ENCODE measurements around the gene ACAN.

Gene ACAN

DNA sequence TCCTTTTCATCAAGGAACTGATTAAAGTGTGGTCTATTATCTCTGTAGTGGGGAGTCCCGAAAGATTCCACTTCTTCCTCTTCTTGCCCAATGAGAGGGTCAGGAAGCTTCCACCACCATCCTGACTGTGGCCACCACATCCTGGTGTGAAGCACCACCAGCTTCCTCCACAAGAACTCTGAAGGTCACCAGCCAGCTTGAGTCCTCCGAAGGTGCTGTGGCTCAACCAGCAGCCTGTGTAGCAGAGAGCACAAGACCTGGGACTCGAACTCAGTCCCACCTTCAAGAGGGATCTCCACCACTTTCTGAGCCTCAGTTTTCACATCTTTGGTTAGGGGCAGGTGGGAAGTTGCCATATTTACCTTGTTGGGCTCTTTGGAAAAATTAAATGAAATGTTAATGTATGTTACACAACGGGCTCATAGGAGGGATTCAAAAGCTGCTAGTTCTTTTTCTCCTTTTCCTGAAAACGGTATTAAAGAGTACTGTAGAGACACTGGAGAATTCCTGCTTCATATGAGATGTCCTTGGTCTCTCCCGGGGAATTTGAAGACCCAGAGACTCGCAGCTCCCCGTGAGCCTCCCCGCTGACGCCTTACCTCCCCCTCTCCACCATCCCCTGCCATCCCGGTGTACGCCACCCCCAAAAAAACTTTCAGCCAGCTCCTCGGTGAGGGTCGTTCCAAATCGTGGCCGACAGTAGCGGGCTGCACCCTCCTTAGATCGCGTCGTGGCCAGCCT, 816 bp upstream of the ACAN start:
- no peak for DNase-seq

DNA sequence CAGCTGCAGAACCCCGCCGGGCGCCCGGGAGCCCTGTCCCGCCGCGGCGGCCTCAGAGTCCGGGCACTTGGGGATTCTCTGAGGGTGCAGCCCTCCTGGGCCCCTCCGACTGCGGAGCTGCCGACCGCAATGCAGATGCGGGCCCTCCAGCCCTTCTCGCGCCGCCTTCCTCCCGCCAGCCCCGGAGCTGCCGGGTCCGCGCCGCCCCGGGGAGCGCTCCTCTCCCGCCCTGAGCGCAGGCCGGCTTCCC, 320 bp upstream of the ACAN start:
- DNase-seq = no peak

DNA sequence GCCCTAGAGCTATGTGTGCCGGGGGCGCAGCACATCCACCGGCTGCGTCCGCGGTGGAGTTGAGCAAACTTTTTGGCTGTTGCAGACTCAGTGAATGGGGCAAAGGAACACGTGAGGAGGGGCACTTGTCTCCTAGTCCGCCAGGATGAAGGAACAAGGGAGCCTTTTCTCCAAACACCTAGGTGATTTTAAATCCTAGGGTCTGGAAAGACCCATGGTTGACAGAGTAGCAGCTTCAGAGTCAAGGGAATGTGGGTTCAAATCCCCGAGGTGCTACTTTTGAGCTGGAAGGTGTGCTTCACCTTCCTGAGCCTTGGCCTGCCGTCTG, 648 bp downstream of the ACAN start:
- DNase-seq = no peak

GRCh38 chr15:88804257-88804656, 1.0 kb downstream of the ACAN start:
- no peak for DNase-seq

DNA sequence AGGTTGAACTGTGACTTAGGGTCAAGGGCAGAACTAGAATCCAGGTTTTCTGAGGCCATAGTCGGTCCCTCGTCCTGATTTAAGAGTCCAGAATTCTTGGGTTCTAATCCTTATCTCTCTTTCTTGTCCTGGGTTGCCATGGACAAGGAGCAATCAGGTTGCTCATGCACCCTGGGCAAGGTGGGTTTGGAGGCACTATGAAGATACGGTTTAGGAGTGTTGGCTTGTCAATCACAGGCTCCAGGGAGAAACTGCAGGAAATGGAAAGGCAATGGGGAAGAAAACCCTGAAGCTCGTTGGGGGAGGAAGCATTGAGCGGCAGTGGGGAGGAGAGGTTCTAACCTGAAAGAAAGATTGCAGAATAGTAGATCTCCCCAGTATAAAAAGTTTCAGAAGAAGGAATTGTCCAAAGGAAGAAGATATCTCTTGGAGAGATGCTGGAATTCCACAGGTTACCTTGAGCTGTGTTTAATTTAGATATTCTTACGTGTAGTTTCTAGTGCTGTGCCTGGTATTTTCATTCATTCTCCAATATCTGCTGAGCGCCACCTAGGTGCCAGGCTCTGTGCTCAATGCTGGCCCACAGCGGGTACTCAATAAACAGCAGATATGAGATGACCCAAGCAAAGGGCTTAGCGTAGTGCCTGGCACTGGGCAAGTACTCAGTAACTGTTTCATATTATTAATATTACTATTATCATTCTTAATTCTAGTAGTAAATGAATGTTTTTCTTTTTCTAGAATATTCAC, 2.0 kb downstream of the ACAN start:
- no peak for DNase-seq

- DNase-seq = no peak
Measured at GRCh38 chr15:88810446-88810845, 7.2 kb downstream of the ACAN start.

- DNase-seq = no peak
Measured at GRCh38 chr15:88812133-88812532, 8.9 kb downstream of the ACAN start.

DNA sequence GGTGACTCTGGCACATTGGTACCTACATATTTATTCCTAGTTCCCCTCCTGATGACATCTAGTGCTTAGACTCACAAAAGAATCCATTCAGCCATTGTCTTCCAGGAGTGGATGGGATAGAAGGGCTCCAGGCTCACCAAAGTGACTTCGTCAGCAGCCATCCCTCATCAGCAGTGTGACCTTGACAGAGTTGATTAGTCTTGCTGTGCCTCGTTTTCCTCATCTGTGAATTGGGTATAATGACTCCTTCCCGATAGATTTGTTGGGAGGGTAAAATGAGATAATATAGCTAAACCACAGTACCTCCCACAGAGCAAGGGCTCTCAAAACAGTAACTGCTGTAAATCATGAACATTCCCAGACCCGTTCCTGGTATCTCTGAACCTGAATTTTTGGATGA, 10.7 kb downstream of the ACAN start:
- DNase-seq = no peak

DNA sequence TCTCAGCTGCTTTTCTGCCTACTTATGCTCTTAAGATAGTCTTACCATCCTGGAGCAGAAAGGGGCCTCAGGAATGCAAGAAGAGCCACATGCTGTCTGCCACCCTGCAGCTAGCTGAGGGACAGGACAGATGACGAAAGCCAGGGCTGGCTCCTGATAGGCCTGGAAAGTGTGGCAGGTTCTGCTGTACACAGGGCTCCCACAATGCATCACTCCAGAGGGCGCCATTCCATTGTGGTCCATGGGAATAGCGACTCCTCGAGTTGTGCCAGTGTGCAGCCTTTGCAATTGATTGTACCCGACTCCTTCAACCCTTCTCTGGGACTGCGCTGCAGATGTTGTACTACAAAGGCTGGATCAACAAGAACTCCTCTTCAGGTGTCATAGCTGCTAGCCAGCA, 11.2 kb downstream of the ACAN start:
- no peak for DNase-seq

GRCh38 chr15:88818920-88819319, 15.7 kb downstream of the ACAN start:
- DNase-seq = no peak

DNA sequence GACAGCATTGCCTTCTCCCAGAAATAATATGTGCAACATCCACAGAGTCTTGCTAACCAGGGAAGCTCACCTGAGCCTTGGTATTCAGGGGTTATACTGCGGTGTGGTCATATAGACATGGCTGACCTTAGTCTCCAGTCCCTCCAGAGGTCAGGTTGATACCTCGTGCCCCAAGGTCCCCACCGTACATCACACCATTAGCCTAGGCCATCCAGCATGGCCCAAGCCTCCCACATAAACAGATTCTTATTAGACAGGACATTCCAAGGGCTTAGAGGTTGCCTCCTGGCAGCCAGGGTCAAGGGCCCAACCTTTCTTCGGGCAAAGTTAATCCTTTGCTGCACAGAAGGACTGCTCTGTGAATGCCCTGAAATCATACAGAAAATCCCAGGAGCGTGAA, 18.8 kb downstream of the ACAN start:
- no peak for DNase-seq

- no peak for DNase-seq
Measured at GRCh38 chr15:88828791-88829190, 25.6 kb downstream of the ACAN start.

DNA sequence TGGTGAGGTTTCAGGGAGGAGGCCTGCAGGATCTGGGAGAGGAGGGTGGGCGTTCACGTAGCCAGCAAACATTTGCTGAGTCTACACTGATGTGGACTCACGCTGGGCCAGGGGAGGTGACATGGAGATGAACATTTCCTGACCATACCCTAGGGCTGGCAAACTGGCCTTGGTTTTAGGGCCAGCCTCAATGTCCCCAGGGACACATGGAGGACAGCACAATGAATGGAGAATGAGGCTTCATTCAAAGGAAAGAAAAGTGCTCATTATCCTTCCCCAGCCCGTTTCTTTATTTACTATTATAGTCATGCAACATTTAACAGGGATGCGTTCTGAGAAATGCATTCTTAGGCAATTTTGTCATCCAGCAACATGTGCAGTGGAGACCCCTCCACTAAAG, 26.8 kb downstream of the ACAN start:
- DNase-seq = no peak

GRCh38 chr15:88832820-88833730, 29.8 kb downstream of the ACAN start:
- DNase-seq = no peak

GRCh38 chr15:88833731-88834100, 30.5 kb downstream of the ACAN start:
- DNase-seq = no peak

- no peak for DNase-seq
Measured at GRCh38 chr15:88834211-88834812, 31.1 kb downstream of the ACAN start.

DNA sequence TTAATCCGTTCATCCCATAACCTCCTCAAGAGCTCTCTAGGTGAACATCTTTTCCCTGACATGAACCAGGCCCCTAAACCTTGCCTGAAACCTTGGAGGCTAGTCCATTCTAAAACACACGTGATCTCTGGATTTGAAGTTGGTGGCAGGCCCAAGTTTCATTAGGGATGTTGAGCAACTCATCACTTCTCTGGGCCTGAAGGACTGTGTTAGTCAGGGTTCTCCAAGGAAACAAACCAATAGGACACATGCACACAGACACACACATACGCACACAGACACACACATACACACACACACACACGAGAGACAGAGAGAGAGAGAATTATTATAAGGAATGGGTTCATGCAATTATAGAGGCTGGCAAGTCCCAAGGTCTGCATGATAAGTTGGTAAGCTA, 31.9 kb downstream of the ACAN start:
- no peak for DNase-seq

- DNase-seq = no peak
Measured at GRCh38 chr15:88835646-88836045, 32.4 kb downstream of the ACAN start.

DNA sequence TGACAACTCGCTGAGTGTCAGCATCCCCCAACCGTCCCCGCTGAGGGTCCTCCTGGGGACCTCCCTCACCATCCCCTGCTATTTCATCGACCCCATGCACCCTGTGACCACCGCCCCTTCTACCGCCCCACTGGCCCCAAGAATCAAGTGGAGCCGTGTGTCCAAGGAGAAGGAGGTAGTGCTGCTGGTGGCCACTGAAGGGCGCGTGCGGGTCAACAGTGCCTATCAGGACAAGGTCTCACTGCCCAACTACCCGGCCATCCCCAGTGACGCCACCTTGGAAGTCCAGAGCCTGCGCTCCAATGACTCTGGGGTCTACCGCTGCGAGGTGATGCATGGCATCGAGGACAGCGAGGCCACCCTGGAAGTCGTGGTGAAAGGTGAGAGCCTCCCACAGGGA, 35.4 kb downstream of the ACAN start:
- no peak for DNase-seq

- no peak for DNase-seq
Measured at GRCh38 chr15:88839146-88839545, 35.9 kb downstream of the ACAN start.

DNA sequence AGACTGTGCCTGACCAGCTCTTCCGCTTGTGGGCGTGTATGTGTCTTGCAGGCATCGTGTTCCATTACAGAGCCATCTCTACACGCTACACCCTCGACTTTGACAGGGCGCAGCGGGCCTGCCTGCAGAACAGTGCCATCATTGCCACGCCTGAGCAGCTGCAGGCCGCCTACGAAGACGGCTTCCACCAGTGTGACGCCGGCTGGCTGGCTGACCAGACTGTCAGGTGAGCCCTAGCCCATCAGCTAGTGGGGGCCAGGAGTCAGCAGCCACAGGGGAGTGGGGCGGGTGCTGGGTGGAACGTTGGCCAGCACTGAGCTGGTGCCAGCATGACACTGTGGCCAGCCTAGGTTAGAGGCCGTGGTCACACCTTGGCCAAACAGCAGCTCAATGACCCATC, 36.7 kb downstream of the ACAN start:
- no peak for DNase-seq

GRCh38 chr15:88841236-88841635, 38.0 kb downstream of the ACAN start:
- DNase-seq = no peak

DNA sequence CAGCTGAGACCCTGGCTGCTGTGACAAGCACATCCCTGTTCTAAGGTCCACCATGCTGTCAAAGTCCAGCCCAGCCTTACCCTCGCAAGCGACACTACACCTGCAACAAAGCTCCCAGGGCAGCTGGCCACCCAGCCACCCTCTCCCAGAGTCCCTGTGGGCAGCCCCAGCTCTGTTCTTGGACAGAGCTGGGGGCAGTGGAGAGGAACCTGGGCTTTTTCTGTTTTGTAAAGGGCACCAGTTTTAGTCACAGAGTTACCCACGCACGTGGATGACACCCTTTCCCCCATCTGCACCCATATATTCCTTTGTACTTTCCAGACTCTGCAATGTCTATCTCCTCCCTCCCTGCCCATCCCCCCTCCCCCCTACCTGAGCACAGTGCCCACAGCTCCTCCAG, 38.9 kb downstream of the ACAN start:
- no peak for DNase-seq

- DNase-seq = no peak
Measured at GRCh38 chr15:88843334-88843733, 40.1 kb downstream of the ACAN start.
